Ascending aorta (tissue), 2 donors: ENCODE results near the gene UNC13A. TPM values are rescaled to one million over a fixed set of nuclear protein-coding genes. Genes with fewer than 3 reads are reported as not detected.
"Not testable (repeated sequence)": the region's sequence is repeated elsewhere in the genome, so short reads cannot be mapped to it uniquely, and the experiment has no call there.

Experiments used
- DNase-seq, 2 donors: peaks; one replicate each; pipeline ENCODE4 v3.0.0-alpha.2; 2019; ENCODE audit warnings: low spot score in 2 of 2
- H3K27ac ChIP-seq, 2 donors: fragments of 200-600 bp; sonication (generic); one replicate each; pipeline ENCODE4 v1.5.1; 2016 to 2017; ENCODE audit warnings: mild to moderate bottlenecking in 1 of 2
- H3K27me3 ChIP-seq: fragments of 200-600 bp; sonication (generic); one replicate; pipeline ENCODE4 v1.5.1; 2017
- H3K36me3 ChIP-seq, 2 donors: fragments of 200-600 bp; sonication (generic); one replicate each; pipeline ENCODE4 v1.5.1; 2016
- H3K4me1 ChIP-seq, 2 donors: fragments of 200-600 bp; sonication (generic); one replicate each; pipeline ENCODE4 v1.5.1; 2016 to 2017; ENCODE audit warnings: mild to moderate bottlenecking in 1 of 2
- H3K4me3 ChIP-seq, 2 donors: fragments of 200-600 bp; sonication (generic); one replicate each; pipeline ENCODE4 v1.5.1; 2016 to 2017; ENCODE audit warnings: mild to moderate bottlenecking in 1 of 2
- H3K9me3 ChIP-seq, 2 donors: fragments of 200-600 bp; sonication (generic); one replicate each; pipeline ENCODE4 v1.5.1; 2016
- intact Hi-C: fragments of 100-400 bp; cut with DNase I; formaldehyde crosslinking; loops from one replicate; pipeline ENCODE4 v1.15.1; 2023
- total RNA-seq: library from RNA; depleted of rRNA; stranded (reverse); fragments of >200 nt; gene quantifications from one replicate; pipeline ENCODE4 v1.1.0, GENCODE V29; 2016
- TF ChIP-seq, protein P1 (sequence below), 3 experiments: fragments of 200-600 bp in 2 of 3; fragments of 450-650 bp in 1 of 3; sonication (generic) in 2 of 3; IDR thresholded peaks; one replicate each; pipeline ENCODE4 v1.5.1; 2016 to 2019; ENCODE audit warnings: antibody characterized with exemption in 3 of 3, mild to moderate bottlenecking in 1 of 3, moderate library complexity in 1 of 3

Gene UNC13A
- total RNA-seq, 1 donor from 2014 or later = 2.2 TPM

GRCh38 chr19:17570791-17571190 is 117.4 kb downstream of the UNC13A start:
- intact Hi-C loops = no loop called here
- H3K36me3 ChIP-seq = peaks cover 55 to 76% of the 10 kb centered on the region in 2 donors
- DNase-seq = no peak
- H3K4me3 ChIP-seq = no peak overlapping the region
- TF ChIP-seq, protein P1, sequence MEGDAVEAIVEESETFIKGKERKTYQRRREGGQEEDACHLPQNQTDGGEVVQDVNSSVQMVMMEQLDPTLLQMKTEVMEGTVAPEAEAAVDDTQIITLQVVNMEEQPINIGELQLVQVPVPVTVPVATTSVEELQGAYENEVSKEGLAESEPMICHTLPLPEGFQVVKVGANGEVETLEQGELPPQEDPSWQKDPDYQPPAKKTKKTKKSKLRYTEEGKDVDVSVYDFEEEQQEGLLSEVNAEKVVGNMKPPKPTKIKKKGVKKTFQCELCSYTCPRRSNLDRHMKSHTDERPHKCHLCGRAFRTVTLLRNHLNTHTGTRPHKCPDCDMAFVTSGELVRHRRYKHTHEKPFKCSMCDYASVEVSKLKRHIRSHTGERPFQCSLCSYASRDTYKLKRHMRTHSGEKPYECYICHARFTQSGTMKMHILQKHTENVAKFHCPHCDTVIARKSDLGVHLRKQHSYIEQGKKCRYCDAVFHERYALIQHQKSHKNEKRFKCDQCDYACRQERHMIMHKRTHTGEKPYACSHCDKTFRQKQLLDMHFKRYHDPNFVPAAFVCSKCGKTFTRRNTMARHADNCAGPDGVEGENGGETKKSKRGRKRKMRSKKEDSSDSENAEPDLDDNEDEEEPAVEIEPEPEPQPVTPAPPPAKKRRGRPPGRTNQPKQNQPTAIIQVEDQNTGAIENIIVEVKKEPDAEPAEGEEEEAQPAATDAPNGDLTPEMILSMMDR (IDR thresholded peaks at IDR 0.05) = no peak
- no peaks in the 10 kb centered on the region for H3K9me3 ChIP-seq
- no peaks in the 10 kb centered on the region for H3K4me1 ChIP-seq
- H3K27ac ChIP-seq = no peak overlapping the region
- no peaks in the 10 kb centered on the region for H3K27me3 ChIP-seq

DNA sequence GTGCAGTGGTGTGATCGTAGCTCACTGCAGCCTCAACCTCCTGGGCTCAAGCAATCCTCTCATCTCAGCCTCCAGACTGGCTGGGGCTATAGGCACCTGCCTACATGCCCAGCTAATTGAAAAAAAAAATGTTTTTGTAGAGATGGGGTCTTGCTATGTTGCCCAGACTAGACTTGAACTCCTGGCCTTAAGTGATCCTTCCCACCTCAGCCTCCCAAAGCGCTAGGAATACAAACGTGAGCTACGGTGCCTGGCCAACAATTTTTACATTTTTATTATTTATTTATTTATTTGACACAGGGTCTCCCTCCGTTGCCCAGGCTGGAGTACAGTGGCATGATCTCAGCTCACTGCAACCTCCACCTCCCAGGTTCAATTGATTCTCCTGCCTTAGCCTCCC is 117.9 kb downstream of the UNC13A start:
- H3K4me3 ChIP-seq, intact Hi-C loops, H3K27me3 ChIP-seq, H3K9me3 ChIP-seq, DNase-seq, H3K27ac ChIP-seq, H3K4me1 ChIP-seq: not testable (repeated sequence)
- H3K36me3 ChIP-seq = peaks cover 55 to 81% of the 10 kb centered on the region in 2 donors

DNA sequence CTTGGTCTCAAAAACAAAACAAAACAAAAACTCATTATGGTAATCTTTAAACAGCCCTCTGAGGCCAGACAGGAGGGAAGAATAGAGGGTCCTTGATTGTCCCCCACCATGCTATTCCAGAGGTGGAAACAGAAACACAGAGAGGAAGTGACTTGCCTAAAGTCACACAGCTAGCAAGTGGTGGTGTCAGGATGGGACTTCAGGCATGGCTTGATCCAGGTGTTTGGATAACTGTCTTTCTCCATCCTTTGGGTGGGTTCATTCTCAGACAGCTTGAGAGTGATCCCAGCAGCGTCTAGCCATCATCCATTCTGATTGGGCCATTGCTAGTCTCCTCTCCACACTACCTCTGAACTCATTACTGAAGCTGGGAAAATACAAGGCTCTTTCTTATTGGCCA is 120.2 kb downstream of the UNC13A start:
- H3K36me3 ChIP-seq = peaks cover 59 to 80% of the 10 kb centered on the region in 2 donors
- H3K27me3 ChIP-seq = no peaks in the 10 kb centered on the region
- H3K9me3 ChIP-seq = no peaks in the 10 kb centered on the region
- no peak overlapping the region for H3K4me3 ChIP-seq
- no peak for DNase-seq
- no peak overlapping the region for H3K27ac ChIP-seq
- TF ChIP-seq, protein P1 (IDR thresholded peaks at IDR 0.05) = no peak
- intact Hi-C loops = no loop called here
- no peaks in the 10 kb centered on the region for H3K4me1 ChIP-seq

DNA sequence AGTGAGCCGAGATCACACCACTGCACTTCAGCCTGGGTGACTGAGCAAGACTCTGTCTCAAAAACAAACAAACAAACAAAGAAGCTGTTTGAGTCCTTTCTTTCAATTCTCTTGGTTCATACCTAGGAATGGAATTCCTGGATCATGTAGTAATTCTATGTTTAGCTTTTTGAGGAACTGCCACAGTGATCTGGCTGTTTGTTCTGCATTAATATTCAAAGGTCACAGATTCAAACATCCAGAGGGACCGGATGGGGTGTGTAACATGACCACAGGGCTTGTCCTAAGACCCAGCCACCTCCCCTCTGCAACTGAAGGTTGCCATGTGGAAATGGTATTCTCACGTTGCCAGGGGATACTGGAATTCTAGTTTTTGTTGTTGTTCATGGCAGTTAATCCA is 122.5 kb downstream of the UNC13A start:
- peaks cover 55 to 75% of the 10 kb centered on the region in 2 donors for H3K36me3 ChIP-seq
- no peaks in the 10 kb centered on the region for H3K4me1 ChIP-seq
- TF ChIP-seq, protein P1 (IDR thresholded peaks at IDR 0.05) = no peak
- H3K4me3 ChIP-seq = no peak overlapping the region
- no peak for DNase-seq
- H3K27ac ChIP-seq = no peak overlapping the region
- no peaks in the 10 kb centered on the region for H3K27me3 ChIP-seq
- intact Hi-C loops = no loop called here
- no peaks in the 10 kb centered on the region for H3K9me3 ChIP-seq

- Histone ChIP-seq H3K4me3 (no peak overlapping the region), H3K9me3 (no peaks in the 10 kb centered on the region), H3K27me3 (no peaks in the 10 kb centered on the region), H3K27ac (no peak overlapping the region), H3K4me1 (no peaks in the 10 kb centered on the region), H3K36me3 (peaks cover 57 to 75% of the 10 kb centered on the region in 2 donors)
- no peak for DNase-seq
- TF ChIP-seq, protein P1 (IDR thresholded peaks at IDR 0.05) = no peak
- intact Hi-C loops = no loop called here
Observed at GRCh38 chr19:17564781-17565180, 123.4 kb downstream of the UNC13A start.

GRCh38 chr19:17562561-17562960 is 125.6 kb downstream of the UNC13A start:
- TF ChIP-seq, protein P1 (IDR thresholded peaks at IDR 0.05) = no peak
- H3K27me3 ChIP-seq = no peaks in the 10 kb centered on the region
- H3K36me3 ChIP-seq = peaks cover 44 to 61% of the 10 kb centered on the region in 2 donors
- no peaks in the 10 kb centered on the region for H3K4me1 ChIP-seq
- H3K9me3 ChIP-seq = no peaks in the 10 kb centered on the region
- no peak overlapping the region for H3K4me3 ChIP-seq
- H3K27ac ChIP-seq = no peak overlapping the region
- DNase-seq = no peak
- intact Hi-C loops = no loop called here
